HG02759 (cell line): ENCODE data around the gene ZNF445.
A peak's percentile ranks its signal among the peaks of the same experiment; 100 is the strongest.
"Not testable (repeated sequence)": the region's sequence is repeated elsewhere in the genome, so short reads cannot be mapped to it uniquely, and the experiment has no call there.

Experiments used
- ATAC-seq: cut with Tn5 transposase; IDR thresholded peaks from one replicate; pipeline ENCODE4 v1.9.1; 2021; ENCODE audit warnings: mild to moderate bottlenecking, moderate library complexity; ENCODE audit not compliant: unreplicated experiment

ZNF445 gene

GRCh38 chr3:44477312-44478030 is at the start of gene ZNF445:
TSS of gene ZNF445 (minus strand) at chr3:44477670. CDS start at chr3:44455549, 22,121 bp downstream.
- peak; percentile 89 for ATAC-seq

DNA sequence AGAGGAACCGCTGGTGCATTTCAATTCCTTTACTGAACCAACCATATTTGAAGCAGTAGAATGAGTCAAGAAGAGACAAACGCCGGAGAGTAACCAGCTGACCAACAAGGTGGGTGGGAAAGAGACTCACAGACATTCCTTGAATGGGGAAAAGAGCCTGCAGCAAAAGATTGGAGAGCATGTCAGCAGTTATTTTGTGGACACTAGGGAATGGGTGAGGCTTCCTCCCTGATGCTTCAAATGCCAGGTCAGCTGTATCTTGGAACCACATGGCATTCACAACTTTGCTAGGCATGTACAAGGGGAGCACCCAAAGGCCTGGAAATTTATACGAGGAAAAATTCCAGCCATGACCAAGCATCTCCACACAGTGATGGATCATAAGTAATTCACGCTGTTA is 47.6 kb upstream of the ZNF445 start:
- no peak for ATAC-seq

- no peak for ATAC-seq
Measured at GRCh38 chr3:44522494-44522933, 45.0 kb upstream of the ZNF445 start.

GRCh38 chr3:44521721-44522120 is 44.3 kb upstream of the ZNF445 start:
- no peak for ATAC-seq

GRCh38 chr3:44518782-44519156 is 41.3 kb upstream of the ZNF445 start:
- ATAC-seq: no peak

DNA sequence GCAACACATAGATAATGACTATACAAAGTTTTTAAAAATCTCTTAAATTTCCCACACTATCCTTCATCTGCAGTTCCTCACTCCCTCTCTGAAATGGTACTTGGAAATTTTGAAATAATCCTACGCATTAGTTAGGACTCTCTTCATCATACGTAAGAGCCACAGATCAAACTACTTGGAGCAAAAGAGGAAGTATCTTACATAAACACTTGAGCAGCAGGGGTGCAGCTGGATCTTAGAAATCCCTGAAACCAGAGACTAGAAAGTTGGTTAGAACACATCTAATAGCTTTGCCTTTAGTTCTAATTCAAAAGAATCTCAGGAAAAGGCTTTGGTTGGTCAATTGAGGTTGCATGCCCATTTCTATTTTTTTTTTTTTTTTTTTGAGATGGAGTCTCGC is 38.8 kb upstream of the ZNF445 start:
- no peak for ATAC-seq

- no peak for ATAC-seq
Measured at GRCh38 chr3:44513513-44513912, 36.0 kb upstream of the ZNF445 start.

DNA sequence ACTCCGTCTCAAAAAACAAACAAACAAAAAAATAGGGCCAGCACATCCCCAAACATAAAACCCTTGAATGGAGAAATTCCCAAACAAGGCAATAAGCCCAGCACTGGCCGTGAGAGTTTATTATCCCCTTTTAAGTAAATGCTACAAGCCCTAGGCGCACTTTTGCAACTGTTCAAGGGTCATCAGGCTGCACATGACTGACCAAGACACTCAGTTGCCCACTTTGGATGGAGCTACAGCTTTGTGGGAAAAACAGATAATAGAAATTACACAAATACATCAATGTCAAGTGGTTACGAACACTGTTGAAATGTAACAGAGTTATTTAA is 33.7 kb upstream of the ZNF445 start:
- ATAC-seq: no peak

DNA sequence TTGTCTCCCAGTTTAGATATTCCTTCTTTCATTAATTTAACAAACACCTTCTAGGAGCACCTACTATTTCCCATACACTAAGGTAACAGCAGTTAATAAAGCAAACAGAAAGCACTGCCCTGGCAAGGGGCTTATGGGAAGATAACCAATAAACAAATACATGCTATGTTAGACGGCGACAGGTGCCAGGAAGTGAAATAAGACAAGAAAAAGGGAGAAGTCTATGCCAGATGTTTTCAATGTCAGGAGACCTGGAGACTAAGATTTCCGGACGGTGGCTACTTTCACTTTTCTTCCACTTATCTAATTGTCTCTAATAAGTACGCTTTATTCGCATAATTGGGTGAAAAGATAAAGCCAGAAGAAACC is 32.5 kb upstream of the ZNF445 start:
- ATAC-seq: peak; percentile 50

- no peak for ATAC-seq
Measured at GRCh38 chr3:44509393-44509921, 32.0 kb upstream of the ZNF445 start.

GRCh38 chr3:44506961-44507360 is 29.5 kb upstream of the ZNF445 start:
- ATAC-seq: no peak

DNA sequence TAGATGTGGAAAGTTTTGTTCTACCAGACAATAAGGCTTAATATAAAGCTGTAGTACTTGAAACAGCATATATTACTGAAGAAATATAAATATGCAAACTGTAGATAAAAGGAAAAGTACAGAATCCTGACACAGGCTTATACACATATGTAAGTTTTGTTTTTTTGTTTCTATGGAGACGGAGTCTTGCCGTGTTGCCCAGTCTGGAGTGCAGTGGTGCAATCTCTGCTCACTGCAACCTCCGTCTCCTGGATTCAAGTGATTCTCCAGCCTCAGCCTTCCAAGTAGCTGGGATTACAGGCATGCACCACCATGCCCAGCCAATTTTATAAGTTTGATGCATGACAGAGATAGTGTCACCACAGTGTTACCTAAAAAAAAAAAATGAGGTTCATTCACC is 29.1 kb upstream of the ZNF445 start:
- ATAC-seq: no peak

- no peak for ATAC-seq
Measured at GRCh38 chr3:44504566-44504965, 27.1 kb upstream of the ZNF445 start.

DNA sequence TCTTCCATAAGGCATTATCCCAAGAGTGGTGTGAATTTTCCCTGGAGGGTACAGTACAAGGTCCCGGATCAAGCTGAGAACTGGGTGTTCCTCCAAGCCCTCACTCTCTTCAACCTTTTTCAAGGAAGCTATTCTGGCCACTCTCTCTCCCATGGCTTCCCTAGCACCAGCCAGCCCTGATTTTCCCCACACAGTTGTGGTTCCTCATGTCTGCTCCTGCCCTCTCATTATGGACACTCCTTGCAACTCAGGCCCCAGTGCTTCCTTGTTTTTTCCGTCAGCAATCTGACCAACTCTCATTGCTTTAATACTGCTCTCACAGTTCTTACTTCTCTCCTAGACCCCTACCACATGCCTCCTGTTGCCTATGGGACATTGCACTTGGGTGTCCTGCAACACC is 25.7 kb upstream of the ZNF445 start:
- not testable (repeated sequence) for ATAC-seq

DNA sequence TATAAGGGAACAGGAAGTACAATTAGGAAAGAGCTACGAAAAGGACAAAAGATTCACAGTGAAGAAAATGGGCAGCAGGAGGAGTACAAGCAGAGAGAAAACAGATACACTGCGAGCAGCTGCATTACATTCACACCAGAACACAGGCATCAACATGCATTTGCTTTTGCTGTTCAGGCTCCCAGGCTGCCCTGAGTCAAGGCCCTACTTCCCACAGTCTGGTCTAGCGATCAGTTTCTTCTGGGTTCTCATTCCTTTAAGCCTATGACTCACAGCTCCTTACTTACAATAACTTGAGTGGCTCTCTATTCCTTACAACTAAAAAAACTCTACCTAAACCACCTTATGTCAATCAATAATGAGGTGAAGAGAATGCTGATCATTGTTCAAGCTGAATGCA is 24.5 kb upstream of the ZNF445 start:
- ATAC-seq: no peak

- not testable (repeated sequence) for ATAC-seq
Measured at GRCh38 chr3:44499899-44500168, 22.4 kb upstream of the ZNF445 start.

GRCh38 chr3:44499149-44499898 is 21.9 kb upstream of the ZNF445 start:
- ATAC-seq: no peak

- ATAC-seq: no peak
Measured at GRCh38 chr3:44495636-44496415, 18.4 kb upstream of the ZNF445 start.

- no peak for ATAC-seq
Measured at GRCh38 chr3:44492496-44492895, 15.0 kb upstream of the ZNF445 start.

DNA sequence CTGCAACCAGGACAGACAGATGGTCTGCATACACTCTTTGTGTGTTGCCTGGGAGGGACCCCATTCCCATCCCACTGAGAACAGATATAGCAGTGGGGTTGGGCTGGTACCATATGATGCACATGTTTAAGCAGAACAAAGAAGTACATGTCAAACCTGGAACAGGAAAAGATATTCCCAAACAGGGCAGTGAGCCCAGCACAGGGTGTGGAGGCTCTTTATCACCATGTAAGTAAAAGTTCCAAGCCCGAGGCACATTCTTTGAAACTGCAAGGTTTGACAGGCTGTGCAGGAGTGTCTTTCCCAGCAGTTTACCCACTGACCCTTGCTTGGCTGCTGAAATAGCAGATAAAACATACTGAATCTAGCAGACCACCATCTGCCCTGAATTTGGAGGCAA is 5.3 kb upstream of the ZNF445 start:
- no peak for ATAC-seq

DNA sequence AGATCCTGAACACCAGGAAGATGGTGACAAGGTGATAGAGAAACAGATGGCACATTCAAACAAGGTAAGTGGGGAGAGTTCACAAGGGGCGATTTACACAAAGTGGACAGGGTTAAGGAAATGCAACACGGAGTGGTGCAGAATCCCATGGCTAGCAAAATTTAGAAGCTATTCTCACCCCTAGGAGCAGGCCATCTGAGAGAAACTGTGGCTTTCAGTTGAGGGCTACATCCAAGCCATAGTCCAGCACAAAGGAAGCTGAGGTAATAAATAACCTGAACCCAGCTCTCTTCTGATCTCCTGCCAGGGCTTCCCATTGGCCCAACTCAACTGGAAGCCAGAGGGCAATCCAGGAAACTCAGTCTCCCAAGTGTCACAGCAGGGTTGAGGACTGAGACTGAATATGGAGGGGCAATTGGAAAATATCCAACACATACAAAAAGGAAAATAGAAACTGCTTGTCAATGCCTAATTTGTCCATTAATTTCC is 1.2 kb upstream of the ZNF445 start:
- no peak for ATAC-seq

- ATAC-seq: no peak
Measured at GRCh38 chr3:44478055-44478468, 592 bp upstream of the ZNF445 start.
